GM18873 (cell line): ENCODE data around the gene PALD1.
A peak's percentile ranks its signal among the peaks of the same experiment; 100 is the strongest.

ENCODE experiments used
- ATAC-seq: cut with Tn5 transposase; IDR thresholded peaks from one replicate; pipeline ENCODE4 v1.9.1; 2021; ENCODE audit warnings: mild to moderate bottlenecking, moderate library complexity, moderate number of reproducible peaks; ENCODE audit not compliant: unreplicated experiment, low FRiP score

The PALD1 gene

GRCh38 chr10:70503776-70504175, 25.2 kb downstream of the PALD1 start:
- no peak for ATAC-seq

GRCh38 chr10:70504521-70505358, 26.2 kb downstream of the PALD1 start:
- ATAC-seq, result no peak

- no peak for ATAC-seq
Measured at GRCh38 chr10:70505908-70506307, 27.3 kb downstream of the PALD1 start.

GRCh38 chr10:70507966-70508365, 29.4 kb downstream of the PALD1 start:
- no peak for ATAC-seq

GRCh38 chr10:70508912-70509756, 30.6 kb downstream of the PALD1 start:
- ATAC-seq, result no peak

GRCh38 chr10:70509757-70510147, 31.2 kb downstream of the PALD1 start:
- ATAC-seq, result no peak

- no peak for ATAC-seq
Measured at GRCh38 chr10:70510453-70510852, 31.9 kb downstream of the PALD1 start.

- ATAC-seq, result no peak
Measured at GRCh38 chr10:70510904-70511303, 32.3 kb downstream of the PALD1 start.

- ATAC-seq, result no peak
Measured at GRCh38 chr10:70512149-70512639, 33.6 kb downstream of the PALD1 start.

GRCh38 chr10:70513848-70514309, 35.3 kb downstream of the PALD1 start:
- peak; percentile 86 for ATAC-seq

- no peak for ATAC-seq
Measured at GRCh38 chr10:70514591-70514990, 36.0 kb downstream of the PALD1 start.

- no peak for ATAC-seq
Measured at GRCh38 chr10:70515035-70515667, 36.6 kb downstream of the PALD1 start.

GRCh38 chr10:70518695-70519094, 40.1 kb downstream of the PALD1 start:
- ATAC-seq, result no peak

GRCh38 chr10:70523057-70523456, 44.5 kb downstream of the PALD1 start:
- ATAC-seq, result no peak

- no peak for ATAC-seq
Measured at GRCh38 chr10:70523549-70523948, 45.0 kb downstream of the PALD1 start.

GRCh38 chr10:70528314-70528713, 49.7 kb downstream of the PALD1 start:
- no peak for ATAC-seq

- ATAC-seq, result no peak
Measured at GRCh38 chr10:70528741-70529362, 50.3 kb downstream of the PALD1 start.

GRCh38 chr10:70529848-70530247, 51.3 kb downstream of the PALD1 start:
- no peak for ATAC-seq

- ATAC-seq, result no peak
Measured at GRCh38 chr10:70530315-70530714, 51.7 kb downstream of the PALD1 start.

GRCh38 chr10:70532554-70533188, 54.1 kb downstream of the PALD1 start:
- ATAC-seq, result no peak
